Measurements from ENCODE around the gene CPOX. TPM values are rescaled to one million over a fixed set of nuclear protein-coding genes. Genes with fewer than 3 reads are reported as not detected.

CPOX gene
- 23.0 and 32.3 TPM in 2 replicates for total RNA-seq

GRCh38 chr3:98593046-98593936, at the start of gene CPOX:
TSS of gene CPOX (minus strand) at chr3:98593611. CDS start at chr3:98593504, 107 bp downstream.

DNA sequence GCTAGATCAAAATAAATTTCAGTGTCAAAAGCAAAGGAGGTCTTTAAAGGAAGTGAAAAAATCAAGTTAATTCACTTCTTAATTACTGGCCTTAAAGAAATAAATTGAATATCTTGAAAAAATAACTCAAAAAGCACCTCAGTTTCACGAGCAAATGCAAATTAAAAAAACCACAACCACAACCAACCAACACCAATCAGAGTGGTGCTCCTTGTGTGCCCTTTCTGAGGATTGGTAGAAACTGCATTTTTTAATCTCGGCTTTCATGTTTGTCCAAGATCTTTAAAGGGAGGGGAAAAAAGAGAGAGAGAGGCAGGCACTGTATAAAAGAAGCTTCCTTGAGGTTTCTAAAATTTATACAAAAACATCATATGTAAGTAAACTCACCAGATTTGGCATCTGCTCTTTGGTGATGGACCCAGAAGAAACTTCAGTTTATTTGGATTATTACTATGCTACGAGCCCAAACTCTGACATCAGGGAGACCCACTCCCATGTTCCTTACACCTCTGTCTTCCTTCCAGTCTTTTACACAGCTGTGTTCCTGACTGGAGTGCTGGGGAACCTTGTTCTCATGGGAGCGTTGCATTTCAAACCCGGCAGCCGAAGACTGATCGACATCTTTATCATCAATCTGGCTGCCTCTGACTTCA, 61.7 kb downstream of the CPOX start, which contains the start of gene GPR15:
TSS of gene GPR15 (plus strand) at position 357 of the 653 bp plus-strand sequence. CDS start at position 413, 56 bp downstream.

Other genes starting within 250 kb of the CPOX start
- gene OR5K4, start 239.8 kb downstream of the CPOX start, total RNA-seq, result not detected in 2 replicates
- not detected in 2 replicates for gene OR5K3, start 202.9 kb downstream of the CPOX start, total RNA-seq
- not detected in 2 replicates for gene OR5K1, start 130.4 kb downstream of the CPOX start, total RNA-seq
- not detected in 2 replicates for gene OR5K2, start 95.9 kb downstream of the CPOX start, total RNA-seq
- 76.0 and 178 TPM in 2 replicates for gene CLDND1, start 70.7 kb downstream of the CPOX start, total RNA-seq
- gene GPR15, start 61.6 kb downstream of the CPOX start, total RNA-seq, result not detected in 2 replicates
- 1.3 and 1.7 TPM in 2 replicates for gene ST3GAL6, start 169.7 kb upstream of the CPOX start, total RNA-seq